ENCODE results near the gene RSPRY1. TPM values are rescaled to one million over a fixed set of nuclear protein-coding genes. Genes with fewer than 3 reads are reported as not detected.
"Not testable (repeated sequence)": the region's sequence is repeated elsewhere in the genome, so short reads cannot be mapped to it uniquely, and the experiment has no call there.

Gene RSPRY1
- total RNA-seq, 1 donor from 2014 or later = 69.7 TPM

DNA sequence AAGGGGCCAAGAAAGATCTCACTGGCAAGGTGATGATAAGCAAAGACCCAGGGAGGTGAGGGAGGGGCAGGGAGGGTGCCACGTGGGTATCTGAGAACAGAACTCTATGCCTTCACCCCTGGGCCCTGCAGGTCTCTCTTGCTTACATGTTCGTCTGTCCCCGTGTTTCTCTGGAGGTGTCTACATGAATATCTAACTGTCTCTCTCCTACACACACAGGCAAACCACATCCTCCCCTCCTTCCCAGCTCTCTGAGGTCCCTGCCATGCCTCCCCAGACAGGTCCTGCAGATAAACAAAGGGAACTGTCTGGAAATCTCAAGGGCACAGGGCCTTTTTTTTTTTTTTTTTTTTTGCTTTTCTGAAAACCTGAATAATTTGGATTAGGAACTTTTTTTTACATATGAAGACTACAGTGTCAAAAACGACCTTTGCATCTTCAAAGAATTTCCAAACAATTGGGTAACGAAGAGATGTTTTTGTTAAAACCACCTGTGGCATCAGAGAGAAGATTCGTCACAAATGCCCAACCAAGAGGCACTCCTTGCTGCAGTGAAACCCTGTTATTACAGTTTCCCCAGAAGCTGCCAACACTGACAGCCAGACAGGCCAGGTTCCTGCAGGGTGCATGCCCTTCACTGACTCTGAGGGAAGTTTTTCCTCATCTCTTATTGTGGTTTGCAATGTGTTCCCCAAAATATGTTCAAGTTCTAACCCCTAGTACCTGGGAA, 80.6 kb downstream of the RSPRY1 start:
- no peak for DNase-seq (ENCODE audit: low spot score in 2 of 2)
- no peak for FAIRE-seq

DNA sequence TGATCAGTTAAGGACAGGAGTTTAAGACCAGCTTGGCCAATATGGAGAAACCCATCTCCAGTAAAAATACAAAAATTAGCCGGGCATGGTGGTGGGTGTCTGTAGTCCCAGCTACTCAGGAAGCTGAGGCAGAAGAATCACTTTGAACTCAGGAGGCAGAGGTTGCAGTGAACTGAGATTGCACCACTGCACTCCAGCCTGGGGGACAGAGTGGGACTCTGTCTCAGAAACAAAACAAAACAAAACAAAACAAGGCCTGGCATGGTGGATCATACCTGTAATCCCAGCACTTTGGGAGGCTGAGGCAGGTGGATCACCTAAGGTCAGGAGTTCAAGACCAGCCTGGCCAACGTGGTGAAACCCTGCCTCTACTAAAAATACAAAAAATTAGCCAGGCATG, 81.2 kb downstream of the RSPRY1 start:
- DNase-seq (ENCODE audit: low spot score in 2 of 2); FAIRE-seq: not testable (repeated sequence)

DNA sequence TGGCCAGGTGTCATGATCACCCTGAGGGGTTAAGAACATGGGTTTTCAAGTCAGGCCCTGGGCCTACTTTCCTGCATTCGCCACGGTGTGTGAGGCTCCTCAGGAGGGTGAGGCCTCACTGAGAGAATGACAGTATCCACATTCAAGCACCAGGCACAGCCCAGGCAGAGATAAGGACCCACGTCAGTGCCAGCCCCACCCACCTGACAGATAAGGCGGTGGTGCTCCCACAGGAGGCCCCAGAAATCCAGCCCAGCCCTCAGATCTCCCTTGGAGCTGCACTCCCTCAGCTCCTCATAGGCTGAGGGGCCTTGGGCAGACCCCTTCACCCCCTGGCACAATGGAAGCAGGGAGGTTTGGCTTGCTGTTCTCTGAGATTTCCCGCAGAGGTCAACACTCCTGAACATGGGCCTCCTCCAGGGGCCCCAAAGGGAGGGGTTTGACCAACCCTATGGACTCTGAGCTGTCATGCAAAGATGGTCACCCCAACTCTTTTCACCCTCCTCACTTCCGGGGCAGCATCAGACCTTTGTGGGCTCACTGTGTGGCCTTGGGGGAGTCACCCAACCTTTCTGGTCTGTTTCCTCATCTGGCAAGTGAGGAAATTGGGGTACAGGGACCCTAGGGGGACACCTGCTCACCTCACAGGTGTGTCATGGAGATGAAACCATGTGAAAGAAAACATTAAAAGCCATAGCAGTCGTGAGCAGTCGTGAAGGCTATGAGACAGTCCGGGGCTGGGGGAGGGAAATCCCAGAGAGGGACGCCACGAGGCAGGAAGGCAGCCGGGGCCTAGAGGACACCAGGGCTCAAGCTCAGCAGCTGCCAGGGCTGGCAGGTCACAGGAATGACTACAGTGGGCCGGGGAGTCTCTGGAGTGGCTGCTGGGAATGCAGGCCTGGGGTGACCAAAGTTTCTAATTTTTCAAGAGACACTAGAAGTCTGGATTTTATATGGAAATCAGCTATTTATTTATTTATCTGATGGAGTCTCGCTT, 83.0 kb downstream of the RSPRY1 start:
- FAIRE-seq = no peak
- DNase-seq (ENCODE audit: low spot score in 2 of 2) = no peak

DNA sequence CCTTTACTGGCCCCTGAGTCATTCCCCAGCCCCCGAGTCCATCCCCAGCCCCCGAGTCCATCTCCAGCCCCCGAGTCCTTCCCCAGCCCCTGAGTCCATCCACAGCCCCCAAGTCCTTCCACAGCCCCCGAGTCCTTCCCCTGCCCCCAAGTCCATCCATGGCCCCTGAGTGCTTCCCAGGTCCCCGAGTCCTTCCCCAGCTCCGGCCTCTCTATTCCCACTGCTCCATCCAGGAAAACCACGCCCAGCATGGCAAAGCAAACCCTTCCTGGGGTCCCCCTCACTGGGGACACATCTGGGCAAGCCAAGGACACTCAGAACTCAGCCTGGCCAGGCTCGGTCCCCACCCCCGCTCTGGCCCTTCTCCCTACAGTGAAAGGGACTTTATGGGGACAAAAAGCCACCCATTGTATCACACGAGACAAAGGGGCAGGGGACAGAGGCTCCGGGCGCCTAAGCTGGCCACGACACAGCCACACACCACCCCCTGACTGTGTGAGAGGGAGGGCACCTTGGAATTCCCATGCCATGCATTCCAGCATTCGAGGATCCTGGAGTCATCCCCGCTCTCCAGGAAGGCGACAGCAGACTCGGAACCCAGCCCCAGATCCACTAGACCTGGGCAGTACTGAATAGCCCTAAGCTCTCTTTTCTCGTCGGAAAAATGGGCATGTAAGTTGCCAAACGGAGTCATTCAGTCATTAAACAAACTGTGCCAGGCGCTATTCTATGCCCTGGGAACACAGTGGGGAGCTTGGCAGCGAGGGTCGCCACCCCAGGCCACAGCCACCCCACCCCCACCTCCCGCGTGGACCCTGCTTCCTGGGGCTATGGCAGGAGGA, 84.3 kb downstream of the RSPRY1 start:
- FAIRE-seq (no peak), DNase-seq (ENCODE audit: low spot score in 2 of 2) (peak; percentile 53 to 64)

DNA sequence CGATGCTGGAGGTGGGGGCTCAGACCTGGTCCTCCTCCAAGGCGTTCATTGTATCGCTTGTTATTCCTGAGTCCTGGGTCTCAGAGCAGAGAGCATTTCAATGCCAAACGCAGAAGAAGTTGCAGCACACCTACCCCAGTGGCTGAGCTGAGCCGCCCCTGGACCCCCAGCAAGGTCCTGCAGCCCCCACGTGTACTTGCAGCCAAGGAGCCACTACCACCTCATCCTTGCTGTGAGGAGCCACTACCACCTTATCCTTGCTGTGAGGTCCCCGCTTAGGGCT, 84.9 kb downstream of the RSPRY1 start:
- DNase-seq (ENCODE audit: low spot score in 2 of 2) = no peak
- no peak for FAIRE-seq

DNA sequence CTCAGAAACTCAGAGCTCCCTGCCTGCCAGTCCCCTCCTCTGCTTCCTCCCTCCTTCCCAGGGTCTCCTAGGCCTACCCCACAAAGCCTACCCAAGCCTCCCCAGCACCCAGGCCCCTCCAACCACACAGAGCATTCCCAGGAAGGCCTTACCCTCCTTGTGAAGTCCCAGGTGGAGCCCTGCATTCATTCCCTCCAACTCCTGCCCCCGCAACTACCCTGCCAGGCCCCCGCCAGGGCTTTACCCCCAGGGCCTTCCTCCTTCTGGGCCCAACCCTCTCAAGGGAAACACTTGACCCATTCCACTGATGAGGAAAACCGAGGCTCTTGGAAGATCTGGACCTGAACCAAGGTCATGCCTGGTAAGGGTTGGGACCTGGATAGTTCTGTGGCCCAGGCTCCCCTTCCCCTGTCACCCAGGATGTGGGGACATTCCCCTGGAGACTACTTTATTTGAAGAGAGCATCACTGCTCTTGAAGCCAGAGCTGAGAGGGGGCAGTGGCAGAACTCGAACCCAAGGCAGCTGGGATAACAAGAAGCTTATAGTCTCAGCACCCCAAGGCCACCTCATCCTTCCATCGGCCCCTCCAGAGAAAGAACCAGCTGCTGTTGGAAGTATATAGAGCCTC, 85.9 kb downstream of the RSPRY1 start:
- DNase-seq (ENCODE audit: low spot score in 2 of 2) (no peak), FAIRE-seq (no peak)

DNA sequence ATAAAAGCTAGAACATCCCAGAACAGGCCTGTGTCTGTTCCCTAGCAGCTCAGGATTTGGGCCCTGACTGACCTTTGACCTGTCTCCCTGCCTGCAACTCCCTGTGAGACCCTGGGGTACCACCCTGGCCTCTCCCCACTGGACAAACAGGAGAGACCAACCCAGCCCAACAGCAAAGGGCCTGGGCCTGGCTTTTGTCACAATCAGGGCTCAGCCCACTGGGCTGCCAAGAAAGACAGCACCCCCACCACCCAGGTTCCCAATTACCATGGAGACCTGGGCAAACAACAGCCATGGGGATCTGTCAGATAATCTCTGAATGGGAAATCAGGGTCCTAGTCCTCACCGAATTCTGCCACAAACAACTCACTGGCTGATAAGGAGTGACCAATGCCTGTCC, 87.2 kb downstream of the RSPRY1 start:
- DNase-seq (ENCODE audit: low spot score in 2 of 2) (no peak), FAIRE-seq (no peak)

DNA sequence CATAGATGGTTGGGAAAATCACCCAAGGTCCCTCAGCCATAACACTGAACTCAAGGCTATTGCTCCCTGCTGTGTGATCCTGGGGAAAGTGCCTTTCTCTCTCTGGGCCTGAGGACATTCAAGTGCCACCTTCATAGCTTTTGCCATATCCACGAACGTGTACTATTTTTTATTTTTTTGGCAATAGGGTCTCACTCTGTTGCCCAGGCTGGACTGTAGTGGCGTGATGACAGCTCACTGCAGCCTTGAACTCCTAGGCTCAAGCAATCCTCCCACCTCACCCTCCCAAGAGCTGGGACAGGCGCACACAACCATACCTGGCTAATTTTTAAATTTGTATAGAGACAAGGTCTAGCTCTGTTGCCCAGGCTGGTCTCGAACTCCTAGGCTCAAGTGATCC, 87.7 kb downstream of the RSPRY1 start:
- DNase-seq (ENCODE audit: low spot score in 2 of 2) (no peak), FAIRE-seq (no peak)

DNA sequence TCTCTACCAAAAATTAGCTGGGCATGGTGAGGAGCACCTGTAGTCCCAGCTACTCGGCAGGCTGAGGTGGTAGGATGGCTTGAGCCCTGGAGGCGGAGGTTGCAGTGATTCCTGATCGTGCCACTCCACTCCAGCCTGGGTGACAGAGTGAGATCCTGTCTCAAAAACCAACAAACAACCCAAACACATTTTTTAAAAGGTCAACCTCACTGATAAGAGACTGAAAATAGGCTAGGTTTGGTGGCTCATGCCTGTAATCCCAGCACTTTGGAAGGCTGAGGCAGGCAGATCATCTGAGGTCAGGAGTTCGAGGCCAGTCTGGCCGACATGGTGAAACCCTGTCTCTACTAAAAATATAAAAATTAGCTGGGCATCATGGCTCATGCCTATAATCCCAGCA, 89.8 kb downstream of the RSPRY1 start:
- not testable (repeated sequence) for FAIRE-seq; DNase-seq (ENCODE audit: low spot score in 2 of 2)

DNA sequence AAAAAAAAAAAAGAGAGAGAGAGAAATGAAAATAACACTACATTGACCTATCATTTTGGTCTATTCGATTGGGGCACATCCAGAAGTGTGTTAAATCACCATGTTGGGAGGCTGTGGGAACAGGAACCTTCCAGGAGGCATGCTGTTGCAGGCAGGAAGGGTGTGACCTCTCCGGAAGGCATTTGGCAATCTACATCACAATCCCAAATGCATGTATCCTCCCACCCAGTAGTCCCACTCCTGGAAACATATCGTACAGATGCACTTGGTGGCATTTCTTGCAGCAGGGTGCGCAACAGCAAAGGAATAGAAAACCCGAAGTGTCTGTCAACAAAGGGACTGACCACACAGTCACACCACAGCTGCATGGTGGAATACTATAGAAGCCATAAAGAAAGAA, 90.5 kb downstream of the RSPRY1 start:
- no peak for FAIRE-seq

DNA sequence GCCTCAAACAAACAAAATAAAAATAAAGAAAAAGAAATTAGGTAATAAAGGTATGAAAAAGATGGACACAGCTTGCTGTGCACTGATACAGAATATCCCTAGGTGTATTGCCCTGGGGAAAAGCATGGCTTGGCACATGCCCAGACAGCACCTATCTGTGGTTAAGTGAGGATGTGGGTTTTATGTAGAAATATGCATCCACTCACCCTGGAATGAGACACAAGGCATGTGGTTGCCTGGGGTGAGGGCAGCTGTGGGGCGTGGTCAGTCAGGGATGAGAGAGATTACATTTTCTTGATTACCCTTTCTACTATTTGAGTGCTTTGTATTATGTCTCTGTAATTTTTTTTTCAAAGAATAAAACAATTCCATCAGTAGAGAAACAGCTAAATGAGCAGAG, 91.5 kb downstream of the RSPRY1 start:
- DNase-seq (ENCODE audit: low spot score in 2 of 2) (no peak), FAIRE-seq (no peak)

More for the DNA sequence above, 90.5 kb downstream of the RSPRY1 start:
- DNase-seq (ENCODE audit: low spot score in 2 of 2) = no peak

DNA sequence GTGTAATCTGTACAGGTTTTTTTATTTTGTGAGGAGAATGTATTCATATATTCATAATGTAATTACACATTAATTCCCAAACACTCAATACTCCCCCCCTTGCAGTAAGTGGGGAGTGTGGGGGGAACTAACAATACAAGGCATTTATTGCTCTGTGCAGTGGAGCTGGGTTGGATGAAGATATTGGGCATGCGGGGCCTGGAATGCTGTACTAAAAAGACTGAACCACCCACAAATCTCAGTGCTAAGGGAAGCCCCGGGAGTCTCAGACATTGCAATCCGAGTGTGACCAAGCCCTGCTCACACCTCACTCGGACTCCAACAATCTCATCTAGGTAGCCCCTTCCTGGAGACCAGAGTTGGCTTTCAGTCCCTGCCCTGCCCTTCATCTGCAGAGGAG, 92.4 kb downstream of the RSPRY1 start:
- DNase-seq (ENCODE audit: low spot score in 2 of 2) = no peak
- FAIRE-seq = no peak

DNA sequence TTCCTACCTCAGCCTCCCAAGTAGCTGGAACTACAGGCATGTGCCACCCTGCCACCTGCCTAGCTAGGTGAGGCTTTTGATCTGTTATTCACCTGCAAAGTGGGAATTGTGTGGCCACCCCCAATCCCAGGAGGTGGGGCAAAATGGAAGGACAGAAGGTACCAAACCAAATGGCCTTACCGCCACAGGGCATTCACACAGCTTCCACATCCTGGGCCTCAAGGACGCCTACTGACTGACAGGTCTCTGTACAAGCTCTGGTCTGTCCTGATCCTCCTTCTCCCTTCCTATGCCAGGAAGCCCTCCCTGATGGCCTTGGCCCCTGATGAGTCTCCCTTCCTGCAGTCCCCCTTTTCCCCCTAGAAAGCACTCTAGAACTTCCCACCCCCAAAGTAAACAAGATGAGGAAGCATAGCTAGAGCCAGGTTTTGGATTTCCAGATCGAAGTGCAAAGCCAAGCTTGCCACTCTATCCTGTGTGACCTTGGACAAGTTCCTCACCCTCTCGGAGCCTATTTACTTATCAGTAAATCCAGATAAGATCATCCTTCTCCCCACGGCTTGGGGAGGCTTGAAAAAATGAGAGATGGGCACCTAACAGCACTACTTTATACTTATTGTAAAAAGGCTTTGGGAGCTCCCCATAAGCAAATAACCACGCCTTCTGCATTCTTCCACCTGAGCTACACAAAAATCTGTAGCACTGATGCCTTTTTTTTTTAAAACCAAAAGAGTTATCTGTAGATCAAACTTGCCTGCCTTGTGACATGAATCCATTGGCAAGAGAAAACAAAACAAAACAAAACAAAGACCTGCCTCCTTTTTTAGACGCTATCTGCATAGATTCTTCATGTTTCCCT, 93.9 kb downstream of the RSPRY1 start:
- FAIRE-seq = no peak

DNA sequence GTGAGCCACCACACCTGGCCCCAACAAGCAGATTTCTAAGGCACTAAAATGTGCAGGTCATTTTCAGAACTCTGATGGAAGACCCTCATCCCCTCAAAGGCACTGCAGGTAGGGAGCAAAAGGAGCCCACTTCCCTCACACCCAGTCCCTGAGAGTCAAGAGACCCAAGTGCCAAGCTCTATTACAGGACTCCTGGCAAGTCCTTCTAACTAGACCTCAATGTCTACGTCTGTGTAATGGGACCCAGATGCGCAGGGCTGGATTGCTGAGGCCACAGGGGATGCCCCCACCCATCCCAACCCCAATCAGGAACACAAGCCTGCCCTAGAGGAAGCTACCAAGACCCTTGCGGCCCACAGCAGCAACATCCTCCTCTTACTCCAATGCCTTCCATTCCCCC, 95.7 kb downstream of the RSPRY1 start:
- FAIRE-seq = no peak
- no peak for DNase-seq (ENCODE audit: low spot score in 2 of 2)

More for the DNA sequence above, 93.9 kb downstream of the RSPRY1 start:
- DNase-seq (ENCODE audit: low spot score in 2 of 2) = no peak

DNA sequence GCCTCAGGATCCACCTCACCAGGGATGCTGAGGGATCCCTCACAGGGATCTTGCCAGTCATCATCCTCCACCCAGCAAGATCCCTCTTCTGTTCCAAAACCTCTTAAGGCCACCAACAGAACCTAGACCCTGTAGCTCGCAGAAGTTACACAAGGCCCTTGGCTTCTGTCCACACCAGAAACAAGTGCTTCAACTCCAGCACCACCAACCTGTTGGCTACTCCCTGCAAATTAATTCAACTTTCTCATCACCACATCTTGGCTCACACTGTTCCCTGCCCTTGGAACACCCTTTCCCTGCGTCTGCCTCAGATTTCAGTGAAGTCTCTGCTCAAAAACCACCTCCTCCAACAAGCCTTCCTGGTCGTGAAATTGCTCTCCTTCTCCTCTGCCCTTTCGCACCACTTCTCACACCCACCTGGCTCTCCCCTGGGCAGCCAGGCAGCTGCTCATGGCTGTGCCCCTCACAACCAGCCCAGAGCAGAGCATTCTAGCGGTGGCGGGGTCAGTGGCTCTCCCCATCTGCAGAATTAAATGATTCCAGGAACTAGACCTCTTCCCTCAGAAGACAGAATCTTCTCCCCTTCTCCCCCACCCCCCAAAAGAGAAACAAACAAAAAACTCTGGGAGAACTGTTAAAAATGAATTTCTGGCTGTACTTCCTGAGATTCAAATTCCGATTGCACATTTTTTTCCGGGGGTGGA, 96.5 kb downstream of the RSPRY1 start:
- FAIRE-seq = no peak
- no peak for DNase-seq (ENCODE audit: low spot score in 2 of 2)

DNA sequence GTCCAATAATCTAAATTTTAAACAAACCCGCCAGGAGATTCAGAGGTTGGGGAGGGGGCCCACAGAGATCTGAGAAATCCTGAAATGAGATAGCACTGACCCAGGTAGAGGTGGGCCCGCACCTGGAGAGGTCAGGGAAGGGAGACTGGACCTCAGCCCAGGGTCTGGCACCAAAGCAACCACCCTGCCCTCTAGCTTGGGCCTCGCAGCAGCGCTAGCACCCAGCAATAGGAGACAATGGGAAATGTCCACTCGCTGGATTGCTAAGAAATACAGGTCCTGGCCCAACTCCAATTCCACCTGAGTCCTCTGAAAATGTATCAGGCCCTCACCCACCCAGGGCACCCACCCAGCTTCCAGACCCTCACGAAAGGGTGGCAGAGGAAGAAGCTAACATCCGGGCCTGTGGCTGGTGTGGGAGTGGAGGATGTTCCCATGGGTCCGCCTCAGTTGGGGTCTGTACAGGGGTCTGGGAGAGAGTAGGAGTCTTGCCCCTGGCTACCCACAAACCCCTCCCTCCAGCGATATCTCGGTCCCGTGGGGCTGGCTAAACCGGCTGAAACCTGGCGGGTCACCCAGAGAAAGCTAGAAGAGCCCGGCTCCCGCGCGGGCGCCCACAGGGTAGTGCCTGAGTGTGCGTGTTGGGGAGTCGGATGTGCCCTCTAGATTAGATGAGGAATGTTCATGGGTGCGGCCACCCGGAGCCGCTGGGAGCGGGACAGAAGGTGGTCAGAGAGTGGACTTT, 97.3 kb downstream of the RSPRY1 start:
- FAIRE-seq = no peak
- no peak for DNase-seq (ENCODE audit: low spot score in 2 of 2)

DNA sequence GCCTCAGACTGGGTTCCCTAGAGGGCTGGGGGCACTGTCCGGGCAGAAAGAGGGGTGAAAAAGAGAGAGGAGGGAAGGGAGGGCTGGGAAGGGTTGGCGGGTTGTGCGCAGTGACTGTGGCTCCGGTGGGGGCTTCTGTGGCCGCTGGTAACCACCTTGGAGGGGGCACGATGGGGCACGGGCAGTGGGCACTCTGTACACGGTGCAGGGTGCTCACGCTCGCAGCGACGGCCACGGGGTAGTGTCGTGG, 97.8 kb downstream of the RSPRY1 start:
- no peak for DNase-seq (ENCODE audit: low spot score in 2 of 2)
- FAIRE-seq = no peak

DNA sequence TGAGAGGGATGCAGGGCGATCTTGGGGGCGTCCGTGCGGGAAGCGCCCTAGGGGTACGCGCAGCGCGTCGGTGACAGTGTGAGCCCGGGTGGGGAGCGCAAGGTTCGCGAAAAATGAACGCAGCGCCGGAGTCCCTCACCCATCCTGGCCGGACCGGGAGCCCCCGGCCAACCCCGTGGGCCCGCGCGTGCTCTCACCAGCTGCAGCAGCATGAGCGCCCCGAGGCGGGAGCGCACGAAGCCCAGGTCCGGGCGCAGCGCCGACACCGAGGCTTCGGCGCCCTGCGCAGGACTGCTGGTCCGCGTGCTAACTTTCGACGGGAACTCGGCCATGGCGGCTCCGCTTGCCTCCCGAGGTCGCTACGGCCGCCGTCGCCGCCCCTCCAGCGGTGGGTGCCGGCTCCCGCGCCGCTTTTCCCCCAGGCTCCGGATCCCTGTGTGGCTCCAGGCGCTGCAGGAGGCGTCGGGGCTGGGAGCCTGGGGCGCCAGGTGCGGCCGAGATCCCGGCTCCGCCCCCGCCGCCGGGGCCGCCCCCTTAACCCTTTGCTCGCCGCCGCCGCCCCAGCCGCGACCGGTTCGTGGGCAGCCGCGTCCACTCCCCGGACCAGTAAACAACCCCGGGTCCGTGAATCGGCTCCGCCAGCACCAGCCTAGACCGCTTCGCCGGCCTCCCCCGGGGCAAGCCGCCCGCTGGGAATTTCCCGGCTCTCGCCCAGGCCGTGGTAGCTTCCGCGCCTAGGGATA, 98.3 kb downstream of the RSPRY1 start, which contains the start of gene PLLP:
TSS of gene PLLP (minus strand) at position 464 of the 743 bp plus-strand sequence. CDS start at position 332, 132 bp downstream.
- FAIRE-seq (no peak), DNase-seq (ENCODE audit: low spot score in 2 of 2) (peak; percentile 86 to 89)

Measured in frontal cortex (tissue), 4 donors.